PC-9 (cell line): ENCODE measurements around the gene PHLDA2.

ENCODE experiments used
- CTCF ChIP-seq: fragments of 200-600 bp; sonication (generic); conservative IDR thresholded peaks from 2 replicates; pipeline ENCODE4 v1.6.1; 2017; ENCODE audit warnings: mixed run types, antibody characterized with exemption, mild to moderate bottlenecking, moderate library complexity
- EZH2 ChIP-seq: fragments of 200-600 bp; sonication (generic); IDR thresholded peaks from 2 replicates; pipeline ENCODE4 v1.8.0; 2017; ENCODE audit warnings: antibody characterized with exemption, low read depth

- TF ChIP-seq EZH2, result no peak
- TF ChIP-seq CTCF, result no peak
These were observed 2.8 kb upstream of the PHLDA2 start for GRCh38 chr11:2931771-2932738.
